HG02798 (cell line): ENCODE measurements around the gene NPL.

Experiments used
- ATAC-seq: cut with Tn5 transposase; IDR thresholded peaks from one replicate; pipeline ENCODE4 v1.9.1; 2021; ENCODE audit warnings: mild to moderate bottlenecking; ENCODE audit not compliant: unreplicated experiment, poor library complexity

NPL gene

GRCh38 chr1:182860658-182861057, 71.1 kb downstream of the NPL start:
- no peak for ATAC-seq

GRCh38 chr1:182861994-182862393, 72.4 kb downstream of the NPL start:
- ATAC-seq: no peak

GRCh38 chr1:182862827-182863226, 73.3 kb downstream of the NPL start:
- no peak for ATAC-seq

GRCh38 chr1:182863940-182864339, 74.4 kb downstream of the NPL start:
- ATAC-seq: no peak

- ATAC-seq: no peak
These were observed 78.3 kb downstream of the NPL start for GRCh38 chr1:182867861-182868260.

GRCh38 chr1:182869241-182869666, 79.7 kb downstream of the NPL start:
- ATAC-seq: no peak

- no peak for ATAC-seq
These were observed 83.3 kb downstream of the NPL start for GRCh38 chr1:182872881-182873280.

GRCh38 chr1:182875889-182876288, 86.3 kb downstream of the NPL start:
- no peak for ATAC-seq

GRCh38 chr1:182877331-182877730, 87.8 kb downstream of the NPL start:
- no peak for ATAC-seq

GRCh38 chr1:182877842-182878241, 88.3 kb downstream of the NPL start:
- ATAC-seq: no peak
